Measurements from ENCODE around the gene CD3E.

GRCh38 chr11:118290923-118291322 is 13.6 kb upstream of the CD3E start:
- TF ChIP-seq CTCF (IDR thresholded peaks at IDR 0.05) (peak in 4 of 5 experiments; percentile 8 to 51 (median 31)), EP300 (IDR thresholded peaks at IDR 0.05) (no peak), POLR2A (IDR thresholded peaks at IDR 0.05) (no peak)

Measured in tibial nerve (tissue), 4 donors.